ENCODE measurements around the gene GMCL2. TPM values are rescaled to one million over a fixed set of nuclear protein-coding genes. Genes with fewer than 3 reads are reported as not detected.

The GMCL2 gene
- total and polyA plus RNA-seq, 9 donors: not detected

GRCh38 chr5:178196281-178196812 lies 9.2 kb upstream of the GMCL2 start:
- H3K27me3 ChIP-seq: no peaks in the 10 kb centered on the region
- no peak overlapping the region for H3K4me3 ChIP-seq
- no peaks in the 10 kb centered on the region for H3K4me1 ChIP-seq (ENCODE audit: insufficient read depth)
- H3K36me3 ChIP-seq: no peaks in the 10 kb centered on the region
- DNase-seq: no peak
- no peaks in the 10 kb centered on the region for H3K9me3 ChIP-seq
- 67 to 75% (median 69%) methylated on average over 7 of the region's 7 CpGs for WGBS, 3 donors
- no peak for TF ChIP-seq POLR2A (IDR thresholded peaks at IDR 0.05)
- TF ChIP-seq, protein P1, sequence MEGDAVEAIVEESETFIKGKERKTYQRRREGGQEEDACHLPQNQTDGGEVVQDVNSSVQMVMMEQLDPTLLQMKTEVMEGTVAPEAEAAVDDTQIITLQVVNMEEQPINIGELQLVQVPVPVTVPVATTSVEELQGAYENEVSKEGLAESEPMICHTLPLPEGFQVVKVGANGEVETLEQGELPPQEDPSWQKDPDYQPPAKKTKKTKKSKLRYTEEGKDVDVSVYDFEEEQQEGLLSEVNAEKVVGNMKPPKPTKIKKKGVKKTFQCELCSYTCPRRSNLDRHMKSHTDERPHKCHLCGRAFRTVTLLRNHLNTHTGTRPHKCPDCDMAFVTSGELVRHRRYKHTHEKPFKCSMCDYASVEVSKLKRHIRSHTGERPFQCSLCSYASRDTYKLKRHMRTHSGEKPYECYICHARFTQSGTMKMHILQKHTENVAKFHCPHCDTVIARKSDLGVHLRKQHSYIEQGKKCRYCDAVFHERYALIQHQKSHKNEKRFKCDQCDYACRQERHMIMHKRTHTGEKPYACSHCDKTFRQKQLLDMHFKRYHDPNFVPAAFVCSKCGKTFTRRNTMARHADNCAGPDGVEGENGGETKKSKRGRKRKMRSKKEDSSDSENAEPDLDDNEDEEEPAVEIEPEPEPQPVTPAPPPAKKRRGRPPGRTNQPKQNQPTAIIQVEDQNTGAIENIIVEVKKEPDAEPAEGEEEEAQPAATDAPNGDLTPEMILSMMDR (IDR thresholded peaks at IDR 0.05): no peak
- no peak for TF ChIP-seq EP300 (IDR thresholded peaks at IDR 0.05)
- no peak overlapping the region for H3K27ac ChIP-seq
- intact Hi-C loops (cut with DNase I): no loop called here

DNA sequence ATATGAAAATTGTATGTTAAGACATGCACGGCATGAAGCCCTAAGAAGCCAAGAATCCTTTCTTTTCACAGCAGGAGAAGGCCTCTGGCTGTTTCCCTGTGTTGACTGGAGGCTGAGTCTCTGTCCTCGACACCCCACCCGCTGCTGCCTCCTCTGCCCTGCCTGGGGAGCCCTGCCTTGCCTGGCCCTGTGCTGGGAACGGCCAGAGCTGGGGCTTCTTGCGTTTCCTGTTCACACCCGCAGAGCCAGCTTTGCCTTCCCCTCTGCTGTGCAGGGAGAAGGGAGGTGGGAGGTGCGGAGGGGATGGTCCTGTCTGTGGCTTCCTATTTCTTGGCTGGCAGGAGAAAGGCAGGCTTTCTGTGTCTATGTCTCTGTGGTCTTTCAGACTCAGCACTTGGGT lies 6.9 kb upstream of the GMCL2 start:
- no peak for DNase-seq
- WGBS, 3 donors: 26 to 34% (median 32%) methylated on average over 7 of the region's 7 CpGs
- intact Hi-C loops (cut with DNase I): no loop called here
- Histone ChIP-seq H3K36me3 (no peaks in the 10 kb centered on the region), H3K27me3 (no peaks in the 10 kb centered on the region), H3K9me3 (no peaks in the 10 kb centered on the region), H3K27ac (no peak overlapping the region), H3K4me1 (ENCODE audit: insufficient read depth) (no peaks in the 10 kb centered on the region), H3K4me3 (no peak overlapping the region)
- TF ChIP-seq POLR2A (IDR thresholded peaks at IDR 0.05) (no peak), EP300 (IDR thresholded peaks at IDR 0.05) (no peak)
- TF ChIP-seq, protein P1 (IDR thresholded peaks at IDR 0.05): no peak

DNA sequence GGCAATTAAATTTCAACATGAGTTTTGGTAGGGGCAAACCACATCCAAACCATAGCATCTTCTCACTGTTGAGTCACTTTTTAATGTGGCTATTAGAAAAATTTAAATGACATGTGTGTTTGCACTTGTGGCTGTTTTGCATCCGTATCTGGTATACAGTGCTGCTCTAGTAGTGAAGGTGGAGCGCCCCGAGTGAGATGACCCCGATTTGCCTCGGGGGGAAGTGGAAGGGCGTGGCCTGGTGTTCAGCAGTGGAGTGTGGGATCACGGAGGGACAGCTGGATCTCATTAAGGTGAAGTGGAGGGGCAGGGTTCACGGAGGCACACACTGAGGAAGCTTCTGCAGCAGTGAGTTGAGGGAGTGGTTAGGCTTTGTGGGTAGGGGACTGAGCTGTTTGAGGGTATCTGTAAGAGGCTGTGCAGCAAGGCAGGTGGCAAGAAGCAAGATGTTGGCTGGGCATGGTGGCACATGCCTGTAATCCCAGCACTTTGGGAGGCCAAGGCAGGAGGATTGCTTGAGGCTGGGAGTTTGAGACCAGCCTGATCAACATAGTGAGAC lies 6.2 kb upstream of the GMCL2 start:
- Histone ChIP-seq H3K4me3 (no peak overlapping the region), H3K4me1 (ENCODE audit: insufficient read depth) (no peaks in the 10 kb centered on the region), H3K9me3 (no peaks in the 10 kb centered on the region), H3K27ac (no peak overlapping the region), H3K27me3 (no peaks in the 10 kb centered on the region), H3K36me3 (no peaks in the 10 kb centered on the region)
- WGBS, 3 donors: 72 to 78% (median 73%) methylated on average over 8 of the region's 8 CpGs
- intact Hi-C loops (cut with DNase I): no loop called here
- TF ChIP-seq EP300 (IDR thresholded peaks at IDR 0.05): no peak
- TF ChIP-seq, protein P1 (IDR thresholded peaks at IDR 0.05): no peak
- TF ChIP-seq POLR2A (IDR thresholded peaks at IDR 0.05): no peak
- no peak for DNase-seq

DNA sequence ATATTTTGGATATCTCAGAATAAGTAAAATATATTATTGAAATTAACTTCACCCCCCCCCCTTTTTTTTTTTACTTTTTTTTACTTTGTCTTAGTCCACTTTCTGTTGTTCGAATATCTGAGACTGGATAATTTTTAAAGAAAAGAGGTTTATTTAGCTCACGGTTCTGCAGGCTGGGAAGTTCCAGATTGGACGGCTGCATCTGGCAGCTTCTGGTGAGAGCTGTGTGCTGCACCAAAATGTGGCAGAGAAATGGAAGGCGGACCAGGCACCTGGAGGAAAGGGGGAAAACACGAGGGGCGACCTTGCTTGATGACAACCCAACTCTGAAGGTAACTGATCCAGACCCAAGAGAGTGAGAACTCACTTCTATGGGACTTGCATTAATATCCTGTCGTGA lies 5.6 kb upstream of the GMCL2 start:
- 90 to 91% (median 91%) methylated on average over 7 of the region's 7 CpGs for WGBS, 3 donors
- Histone ChIP-seq H3K9me3 (no peaks in the 10 kb centered on the region), H3K27me3 (no peaks in the 10 kb centered on the region), H3K27ac (no peak overlapping the region), H3K4me1 (ENCODE audit: insufficient read depth) (no peaks in the 10 kb centered on the region), H3K36me3 (no peaks in the 10 kb centered on the region), H3K4me3 (no peak overlapping the region)
- TF ChIP-seq, protein P1 (IDR thresholded peaks at IDR 0.05): no peak
- TF ChIP-seq POLR2A (IDR thresholded peaks at IDR 0.05) (no peak), EP300 (IDR thresholded peaks at IDR 0.05) (no peak)
- DNase-seq: no peak
- intact Hi-C loops (cut with DNase I): no loop called here

All from ovary (tissue), 9 donors.